B cell (primary cell): ENCODE measurements around the gene FHIT.

ENCODE experiments used
- EZH2 ChIP-seq: IDR thresholded peaks from 2 replicates; pipeline ENCODE4 v1.6.1; 2012; ENCODE audit warnings: borderline replicate concordance, low read depth, mild to moderate bottlenecking, moderate library complexity, low read length; ENCODE audit not compliant: insufficient read depth, poor library complexity, severe bottlenecking
- TF ChIP-seq, protein P1 (sequence below): fragments of 200-600 bp; IDR thresholded peaks from one replicate; pipeline ENCODE4 v1.8.0; 2022; ENCODE audit warnings: antibody characterized with exemption, mild to moderate bottlenecking

DNA sequence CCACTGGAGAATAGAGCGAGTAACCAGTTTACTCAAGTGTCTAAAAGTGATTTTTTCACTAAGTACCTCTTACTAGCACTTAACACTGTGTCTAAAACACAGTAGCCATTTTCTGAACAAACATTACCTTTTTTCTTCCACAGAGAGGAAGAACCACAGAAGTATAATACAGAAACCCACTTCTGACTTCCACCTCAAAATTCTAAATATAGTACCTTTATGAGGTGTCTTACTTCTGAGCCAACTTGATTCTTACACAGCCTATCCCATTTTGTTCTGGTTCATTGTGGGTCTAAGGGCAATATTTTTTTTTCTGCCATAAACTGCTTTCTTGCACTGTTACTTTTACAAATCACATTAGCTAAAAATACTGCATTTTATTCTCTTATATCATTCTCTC lies 821.0 kb downstream of the FHIT start:
- TF ChIP-seq, protein P1, sequence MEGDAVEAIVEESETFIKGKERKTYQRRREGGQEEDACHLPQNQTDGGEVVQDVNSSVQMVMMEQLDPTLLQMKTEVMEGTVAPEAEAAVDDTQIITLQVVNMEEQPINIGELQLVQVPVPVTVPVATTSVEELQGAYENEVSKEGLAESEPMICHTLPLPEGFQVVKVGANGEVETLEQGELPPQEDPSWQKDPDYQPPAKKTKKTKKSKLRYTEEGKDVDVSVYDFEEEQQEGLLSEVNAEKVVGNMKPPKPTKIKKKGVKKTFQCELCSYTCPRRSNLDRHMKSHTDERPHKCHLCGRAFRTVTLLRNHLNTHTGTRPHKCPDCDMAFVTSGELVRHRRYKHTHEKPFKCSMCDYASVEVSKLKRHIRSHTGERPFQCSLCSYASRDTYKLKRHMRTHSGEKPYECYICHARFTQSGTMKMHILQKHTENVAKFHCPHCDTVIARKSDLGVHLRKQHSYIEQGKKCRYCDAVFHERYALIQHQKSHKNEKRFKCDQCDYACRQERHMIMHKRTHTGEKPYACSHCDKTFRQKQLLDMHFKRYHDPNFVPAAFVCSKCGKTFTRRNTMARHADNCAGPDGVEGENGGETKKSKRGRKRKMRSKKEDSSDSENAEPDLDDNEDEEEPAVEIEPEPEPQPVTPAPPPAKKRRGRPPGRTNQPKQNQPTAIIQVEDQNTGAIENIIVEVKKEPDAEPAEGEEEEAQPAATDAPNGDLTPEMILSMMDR = no peak
- TF ChIP-seq EZH2 = no peak
